ENCODE measurements around the gene PECR.

GRCh38 chr2:216031960-216032689 is 49.5 kb downstream of the PECR start:
- TF ChIP-seq CTCF (IDR thresholded peaks at IDR 0.05; ENCODE audit: borderline replicate concordance, extremely low read depth, low read length, poor library complexity, severe bottlenecking) (no peak), EZH2 (IDR thresholded peaks at IDR 0.05; ENCODE audit: borderline replicate concordance, low read depth, low read length, severe bottlenecking) (no peak)
